Activated B cell treated with CpG ODN at 0.5 μM for 24 hours (primary cell): Measurements from ENCODE around the gene TPCN2. TPM values are rescaled to one million over a fixed set of nuclear protein-coding genes. Genes with fewer than 3 reads are reported as not detected.

Experiments
- ATAC-seq: fragments of 200-7000 bp; cut with Tn5 transposase; one replicate; pipeline ENCODE4 v1.10.0; 2021; ENCODE audit warnings: low read depth, mild to moderate bottlenecking, moderate library complexity
- CTCF ChIA-PET: fragments of 350-600 bp; sonication (Branson Sonifier 250); formaldehyde crosslinking; loops from one replicate; lab custom pipeline; 2021; ENCODE audit warnings: antibody characterized with exemption; lab: Charles Lee
- POLR2A ChIA-PET: fragments of 350-600 bp; sonication (Branson Sonifier 250); formaldehyde crosslinking; loops from one replicate; lab custom pipeline; 2021; ENCODE audit warnings: antibody characterized with exemption; lab: Charles Lee
- DNase-seq: peaks from one replicate; pipeline ENCODE4 v3.0.0; 2022
- H3K27ac Mint-ChIP-seq: one replicate; pipeline ENCODE4 v1.8.0; 2020; ENCODE audit warnings: mixed read lengths
- H3K27me3 Mint-ChIP-seq: one replicate; pipeline ENCODE4 v1.8.0; 2021; ENCODE audit warnings: mixed read lengths
- H3K36me3 Mint-ChIP-seq: one replicate; pipeline ENCODE4 v1.8.0; 2021; ENCODE audit warnings: low read depth, mixed read lengths
- H3K4me1 Mint-ChIP-seq: one replicate; pipeline ENCODE4 v1.8.0; 2021; ENCODE audit warnings: mixed read lengths
- H3K4me3 Mint-ChIP-seq: one replicate; pipeline ENCODE4 v1.8.0; 2020; ENCODE audit warnings: mild to moderate bottlenecking, mixed read lengths
- H3K9me3 Mint-ChIP-seq: one replicate; pipeline ENCODE4 v1.8.0; 2020; ENCODE audit warnings: mixed read lengths
- CTCF ChIP-seq: fragments of 200-600 bp; IDR thresholded peaks from one replicate; pipeline ENCODE4 v1.8.0; 2022; ENCODE audit warnings: antibody characterized with exemption, mild to moderate bottlenecking
- intact Hi-C: fragments of 100-400 bp; cut with micrococcal nuclease; formaldehyde crosslinking; loops from one replicate; pipeline ENCODE4 v1.15.1; 2024
- total RNA-seq: library from RNA; stranded (reverse); gene quantifications from 2 replicates; pipeline ENCODE4 v1.2.3, GENCODE V29; 2022

TPCN2 gene
- total RNA-seq, 1 donor from 2014 or later, result 35.4 TPM

- CTCF ChIA-PET, result no interaction called here
- Mint-ChIP-seq H3K27me3 (peaks cover 3% of the 10 kb centered on the region), H3K9me3 (peaks cover 4% of the 10 kb centered on the region), H3K27ac (no peak overlapping the region), H3K36me3 (no peaks in the 10 kb centered on the region), H3K4me3 (no peak overlapping the region), H3K4me1 (peaks cover 5% of the 10 kb centered on the region)
- DNase-seq (no peak), ATAC-seq (no peak)
- TF ChIP-seq CTCF, result no peak
- intact Hi-C loops, result no loop called here
- POLR2A ChIA-PET, result no interaction called here
Measured at GRCh38 chr11:69116671-69117070, 67.9 kb downstream of the TPCN2 start.

GRCh38 chr11:69119190-69119589 is 70.5 kb downstream of the TPCN2 start:
- Mint-ChIP-seq H3K4me1 (peaks cover 22% of the 10 kb centered on the region), H3K36me3 (no peaks in the 10 kb centered on the region), H3K4me3 (no peak overlapping the region), H3K27me3 (peaks cover 3% of the 10 kb centered on the region), H3K9me3 (peaks cover 4% of the 10 kb centered on the region), H3K27ac (no peak overlapping the region)
- POLR2A ChIA-PET, result no interaction called here
- intact Hi-C loops, result no loop called here
- CTCF ChIA-PET, result no interaction called here
- TF ChIP-seq CTCF, result no peak
- DNase-seq (no peak), ATAC-seq (no peak)

- H3K9me3 Mint-ChIP-seq, result peaks cover 4% of the 10 kb centered on the region
- ChIA-PET POLR2A (no interaction called here), CTCF (no interaction called here)
- no peak overlapping the region for H3K4me3 Mint-ChIP-seq
- H3K27me3 Mint-ChIP-seq, result peaks cover 3% of the 10 kb centered on the region
- peaks cover 25% of the 10 kb centered on the region for H3K4me1 Mint-ChIP-seq
- no peak for TF ChIP-seq CTCF
- DNase-seq (no peak), ATAC-seq (no peak)
- H3K36me3 Mint-ChIP-seq, result no peaks in the 10 kb centered on the region
- intact Hi-C loops, result loop anchor here (5.0 kb wide), 1 partner anchor 47 kb away; no protein-coding TSS in a partner anchor
- no peak overlapping the region for H3K27ac Mint-ChIP-seq
Measured at GRCh38 chr11:69120096-69120875, 71.6 kb downstream of the TPCN2 start.

GRCh38 chr11:69121021-69121420 is 72.3 kb downstream of the TPCN2 start:
- DNase-seq (no peak), ATAC-seq (no peak)
- ChIA-PET CTCF (no interaction called here), POLR2A (no interaction called here)
- no peak overlapping the region for H3K4me3 Mint-ChIP-seq
- intact Hi-C loops, result loop anchor here (5.0 kb wide), 1 partner anchor 46 kb away; no protein-coding TSS in a partner anchor
- TF ChIP-seq CTCF, result no peak
- no peaks in the 10 kb centered on the region for H3K36me3 Mint-ChIP-seq
- peaks cover 4% of the 10 kb centered on the region for H3K9me3 Mint-ChIP-seq
- H3K27me3 Mint-ChIP-seq, result peaks cover 3% of the 10 kb centered on the region
- no peak overlapping the region for H3K27ac Mint-ChIP-seq
- peaks cover 25% of the 10 kb centered on the region for H3K4me1 Mint-ChIP-seq

GRCh38 chr11:69121621-69122325 is 73.0 kb downstream of the TPCN2 start:
- no peaks in the 10 kb centered on the region for H3K36me3 Mint-ChIP-seq
- peaks cover 3% of the 10 kb centered on the region for H3K27me3 Mint-ChIP-seq
- TF ChIP-seq CTCF, result no peak
- no peak for DNase-seq
- peaks cover 25% of the 10 kb centered on the region for H3K4me1 Mint-ChIP-seq
- H3K4me3 Mint-ChIP-seq, result no peak overlapping the region
- ChIA-PET CTCF (no interaction called here), POLR2A (no interaction called here)
- H3K27ac Mint-ChIP-seq, result no peak overlapping the region
- intact Hi-C loops, result loop anchor here (5.0 kb wide), 1 partner anchor 46 kb away; no protein-coding TSS in a partner anchor
- ATAC-seq, result no peak
- peaks cover 4% of the 10 kb centered on the region for H3K9me3 Mint-ChIP-seq
